HUES6 (cell line): ENCODE results near the gene TAF8.

Source experiments
- H3K27ac ChIP-seq: 2 replicates; pipeline ENCODE4 v1.7.0; 2013; ENCODE audit warnings: low read depth, mild to moderate bottlenecking, low read length, inconsistent platforms
- H3K27me3 ChIP-seq: 2 replicates; pipeline ENCODE4 v1.6.1; 2013; ENCODE audit warnings: low read length; ENCODE audit not compliant: control insufficient read depth, insufficient read depth
- H3K36me3 ChIP-seq: 2 replicates; pipeline ENCODE4 v1.6.1; 2013; ENCODE audit warnings: low read length; ENCODE audit not compliant: control insufficient read depth, insufficient read depth
- H3K4me1 ChIP-seq: 2 replicates; pipeline ENCODE4 v1.6.1; 2013; ENCODE audit warnings: low read length; ENCODE audit not compliant: control insufficient read depth, insufficient read depth
- H3K4me3 ChIP-seq: 2 replicates; pipeline ENCODE4 v1.5.1; 2013; ENCODE audit warnings: low read depth, low read length
- H3K9ac ChIP-seq: one replicate; pipeline ENCODE4 v1.6.1; 2013; ENCODE audit warnings: mild to moderate bottlenecking, low read length
- H3K9me3 ChIP-seq: 2 replicates; pipeline ENCODE4 v1.6.1; 2013; ENCODE audit warnings: low read depth, low read length; ENCODE audit not compliant: control insufficient read depth, insufficient read depth

TAF8 gene

DNA sequence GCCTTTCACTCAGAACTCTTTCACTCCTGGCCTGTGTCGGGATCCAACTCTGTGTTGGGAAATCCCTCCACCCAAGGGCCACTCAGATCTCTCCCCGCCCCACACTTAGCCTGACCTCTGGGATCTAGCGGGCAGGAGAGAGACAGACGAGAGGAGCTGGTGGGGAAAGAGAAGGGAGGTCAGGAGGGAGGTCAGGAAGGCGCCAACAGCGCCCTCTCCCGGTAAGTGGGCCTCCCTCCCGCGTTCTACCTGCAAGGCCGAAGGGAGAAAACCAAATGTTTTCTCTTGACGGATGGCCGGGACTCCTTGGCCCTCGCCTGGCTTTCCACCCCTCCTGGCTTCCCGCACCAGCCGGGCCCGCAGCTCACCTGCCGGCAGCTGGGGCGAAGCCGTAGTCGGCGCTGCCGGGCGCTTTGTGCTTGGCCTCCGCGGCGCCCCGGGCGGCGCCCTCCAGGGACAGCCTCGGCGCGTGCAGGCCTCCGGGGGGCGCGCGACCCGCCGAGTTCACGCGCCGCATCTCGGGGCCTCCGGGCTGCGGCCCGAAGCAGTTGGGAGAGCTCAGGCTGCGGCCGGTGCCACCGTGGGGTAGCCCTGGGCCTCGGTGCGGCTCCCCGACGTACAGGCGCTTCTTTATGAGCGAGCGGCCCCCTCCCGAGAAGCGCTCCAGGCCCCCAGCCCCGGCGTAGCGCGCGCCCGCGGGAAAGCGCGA is 53.9 kb downstream of the TAF8 start:
- H3K27ac ChIP-seq: peak overlapping the region; percentile 58; the same call in 1 of the 2 replicates
- peak overlapping the region; percentile 70 for H3K9ac ChIP-seq

DNA sequence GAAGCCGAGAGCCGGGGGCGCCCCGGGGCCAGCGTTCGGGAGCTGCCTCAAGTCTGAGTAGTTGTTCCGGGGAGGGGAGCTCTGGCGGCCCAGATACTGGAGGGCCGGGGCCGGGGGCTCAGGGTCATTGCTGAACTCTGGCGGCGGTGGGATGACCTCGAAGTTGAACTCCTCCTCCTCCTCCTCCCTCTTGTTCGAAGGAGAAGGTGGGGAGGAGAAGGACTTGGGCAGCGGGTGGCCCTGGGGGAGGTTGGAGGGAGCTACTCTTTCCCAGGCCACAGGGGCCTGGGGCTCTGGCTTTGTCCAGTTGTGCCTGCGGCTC is 54.4 kb downstream of the TAF8 start:
- no peaks in the 10 kb centered on the region for H3K9me3 ChIP-seq
- H3K9ac ChIP-seq: peak overlapping the region; percentile 70
- no peaks in the 10 kb centered on the region for H3K27me3 ChIP-seq
- peaks cover 33% of the 10 kb centered on the region for H3K36me3 ChIP-seq
- peak overlapping the region; percentile 58; the same call in 1 of the 2 replicates for H3K27ac ChIP-seq
- H3K4me1 ChIP-seq: peaks cover 16% of the 10 kb centered on the region
- H3K4me3 ChIP-seq: peak overlapping the region; percentile 61

More for the DNA sequence above, 53.9 kb downstream of the TAF8 start:
- H3K4me3 ChIP-seq: peak overlapping the region; percentile 61
- no peaks in the 10 kb centered on the region for H3K9me3 ChIP-seq
- H3K27me3 ChIP-seq: no peaks in the 10 kb centered on the region
- peaks cover 21% of the 10 kb centered on the region for H3K4me1 ChIP-seq
- H3K36me3 ChIP-seq: peaks cover 28% of the 10 kb centered on the region

DNA sequence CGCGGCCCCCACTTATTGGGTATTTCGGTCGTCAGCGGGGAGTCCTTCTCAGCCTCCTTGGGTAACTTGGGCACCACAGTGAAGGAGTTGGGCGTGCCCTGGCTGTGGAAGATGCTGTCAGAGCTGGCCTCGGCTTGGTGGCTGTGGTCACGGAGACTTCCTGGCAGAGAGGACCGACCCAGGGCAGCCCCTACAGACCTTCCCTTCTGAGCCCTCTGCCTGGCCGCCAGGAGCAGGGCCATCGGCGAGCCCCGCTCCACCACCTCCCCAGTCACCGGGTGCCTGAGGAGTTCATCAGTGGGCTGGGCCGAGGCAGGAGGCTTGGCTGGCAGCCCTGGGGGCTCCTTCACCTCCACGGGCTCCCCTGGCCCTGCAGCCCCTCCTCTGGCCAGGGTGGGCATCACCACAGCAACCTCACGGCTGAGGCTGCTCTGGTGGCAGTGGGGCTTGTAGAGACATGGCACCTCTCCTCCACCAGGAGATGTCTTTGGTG is 54.9 kb downstream of the TAF8 start:
- Histone ChIP-seq H3K4me1 (peaks cover 11% of the 10 kb centered on the region), H3K9ac (no peak overlapping the region), H3K9me3 (no peaks in the 10 kb centered on the region), H3K27ac (no peak overlapping the region), H3K27me3 (no peaks in the 10 kb centered on the region), H3K36me3 (peaks cover 38% of the 10 kb centered on the region), H3K4me3 (peak overlapping the region; percentile 61)

DNA sequence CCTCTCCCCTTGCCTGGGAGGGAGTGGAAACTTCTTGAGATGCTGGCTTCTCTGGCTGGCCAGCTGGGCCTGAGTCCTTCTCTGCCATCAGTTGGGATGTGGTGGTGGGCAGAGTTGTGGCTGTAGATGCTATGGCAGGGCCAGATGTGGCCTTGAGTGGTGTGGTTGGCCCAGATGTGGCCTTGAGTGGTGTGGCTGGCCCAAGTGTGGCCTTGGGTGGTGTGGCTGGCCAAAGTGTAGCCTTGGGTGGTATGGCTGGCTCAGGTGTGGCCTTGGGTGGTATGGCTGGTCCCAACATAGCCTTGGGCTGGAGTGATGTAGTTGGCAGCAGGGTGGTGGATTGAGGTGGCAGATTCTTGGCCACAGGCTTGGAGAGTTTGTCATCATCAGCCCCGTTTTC is 55.4 kb downstream of the TAF8 start:
- no peaks in the 10 kb centered on the region for H3K9me3 ChIP-seq
- no peak overlapping the region for H3K9ac ChIP-seq
- H3K4me1 ChIP-seq: peaks cover 11% of the 10 kb centered on the region
- H3K27ac ChIP-seq: no peak overlapping the region
- peaks cover 43% of the 10 kb centered on the region for H3K36me3 ChIP-seq
- no peaks in the 10 kb centered on the region for H3K27me3 ChIP-seq
- H3K4me3 ChIP-seq: no peak overlapping the region

DNA sequence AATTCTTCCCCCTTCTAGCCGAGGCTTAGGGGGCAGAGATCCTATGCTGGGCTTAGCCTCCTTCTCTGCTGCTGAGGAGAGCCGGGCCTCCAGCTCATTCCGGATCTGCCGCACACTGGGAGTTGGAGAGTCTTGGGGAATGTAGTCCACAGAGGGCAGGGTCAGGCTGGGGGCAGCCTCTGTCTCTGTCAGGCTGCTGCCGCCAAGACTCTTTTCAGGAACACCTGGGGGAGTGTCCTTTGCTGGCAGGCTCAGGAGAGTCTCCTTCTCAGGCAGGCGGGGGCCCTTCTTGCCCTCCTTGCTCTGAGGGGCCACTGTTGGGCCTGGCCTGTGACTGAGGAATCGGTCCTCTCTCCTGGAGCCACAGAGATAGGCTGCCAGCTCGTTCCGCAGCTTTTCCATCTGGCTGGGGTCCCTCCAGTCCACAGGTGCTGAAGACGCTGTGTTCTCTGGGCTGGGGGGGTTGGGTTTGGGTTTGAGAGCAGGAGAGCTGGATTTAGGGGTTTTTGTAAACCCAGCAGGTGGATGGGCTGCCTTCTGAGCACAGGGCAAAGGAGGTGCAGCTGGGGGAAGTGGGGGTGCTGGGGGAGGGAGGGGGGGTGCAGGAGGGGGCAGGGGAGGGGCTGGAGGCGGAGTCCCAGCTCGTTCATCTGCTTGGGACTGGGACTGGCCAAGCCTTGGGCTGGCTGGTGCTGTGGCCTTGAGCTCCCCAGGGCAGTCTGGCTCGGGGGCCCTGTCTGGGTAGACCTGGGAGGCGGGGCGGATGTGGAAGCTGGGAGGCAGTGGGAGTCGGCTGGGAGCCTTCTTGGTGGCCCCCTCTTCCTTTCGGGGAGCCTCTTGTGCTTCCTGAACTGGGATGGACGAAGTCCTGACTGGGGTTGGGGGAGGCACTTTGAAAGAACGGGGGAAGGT is 56.0 kb downstream of the TAF8 start:
- no peak overlapping the region for H3K27ac ChIP-seq
- H3K27me3 ChIP-seq: no peaks in the 10 kb centered on the region
- no peak overlapping the region for H3K4me3 ChIP-seq
- peaks cover 11% of the 10 kb centered on the region for H3K4me1 ChIP-seq
- peaks cover 44% of the 10 kb centered on the region for H3K36me3 ChIP-seq
- no peak overlapping the region for H3K9ac ChIP-seq
- no peaks in the 10 kb centered on the region for H3K9me3 ChIP-seq

DNA sequence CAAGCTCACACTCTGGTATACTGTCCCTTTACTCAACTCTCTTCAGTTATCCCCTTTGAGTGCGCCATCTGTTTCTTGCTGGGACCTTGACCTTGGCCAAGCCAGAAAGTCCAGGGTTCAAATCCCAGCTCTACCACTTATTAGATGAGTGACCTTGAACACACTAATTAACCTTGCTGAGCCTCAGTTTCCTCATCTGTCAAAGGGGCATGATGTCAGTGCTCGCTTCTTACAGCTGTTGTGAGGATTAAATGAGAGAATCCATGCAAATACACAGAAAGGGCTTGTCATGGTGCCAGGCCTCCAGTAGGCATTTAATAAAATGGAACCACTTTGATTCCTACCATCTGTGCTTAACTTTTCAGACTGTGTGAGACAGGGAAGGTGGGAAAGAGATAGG is 57.7 kb downstream of the TAF8 start:
- Histone ChIP-seq H3K36me3 (peaks cover 38% of the 10 kb centered on the region), H3K27me3 (no peaks in the 10 kb centered on the region), H3K4me3 (no peak overlapping the region), H3K4me1 (peaks cover 11% of the 10 kb centered on the region), H3K9me3 (no peaks in the 10 kb centered on the region), H3K9ac (no peak overlapping the region), H3K27ac (no peak overlapping the region)

DNA sequence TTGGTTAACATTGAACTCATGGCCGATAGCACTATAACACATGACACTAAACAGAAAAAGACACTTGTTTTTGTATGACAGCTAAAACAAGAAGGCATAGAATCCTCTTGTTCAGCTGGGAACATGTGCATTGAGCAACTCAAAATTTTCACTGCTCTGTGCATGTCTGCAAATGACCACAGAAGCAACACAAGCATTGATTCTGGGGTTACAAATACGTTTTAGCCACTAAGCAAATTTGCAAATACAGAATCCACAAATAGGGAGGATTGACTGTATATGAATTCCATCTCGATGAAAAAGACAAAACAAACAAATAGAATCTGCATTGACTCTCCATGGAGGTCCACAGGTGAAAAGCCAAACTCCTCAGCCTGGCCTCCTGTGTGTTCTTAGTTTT is 60.4 kb downstream of the TAF8 start:
- H3K9ac ChIP-seq: no peak overlapping the region
- no peaks in the 10 kb centered on the region for H3K4me1 ChIP-seq
- H3K36me3 ChIP-seq: peaks cover 32% of the 10 kb centered on the region
- H3K27me3 ChIP-seq: no peaks in the 10 kb centered on the region
- no peaks in the 10 kb centered on the region for H3K9me3 ChIP-seq
- H3K27ac ChIP-seq: no peak overlapping the region
- H3K4me3 ChIP-seq: no peak overlapping the region

DNA sequence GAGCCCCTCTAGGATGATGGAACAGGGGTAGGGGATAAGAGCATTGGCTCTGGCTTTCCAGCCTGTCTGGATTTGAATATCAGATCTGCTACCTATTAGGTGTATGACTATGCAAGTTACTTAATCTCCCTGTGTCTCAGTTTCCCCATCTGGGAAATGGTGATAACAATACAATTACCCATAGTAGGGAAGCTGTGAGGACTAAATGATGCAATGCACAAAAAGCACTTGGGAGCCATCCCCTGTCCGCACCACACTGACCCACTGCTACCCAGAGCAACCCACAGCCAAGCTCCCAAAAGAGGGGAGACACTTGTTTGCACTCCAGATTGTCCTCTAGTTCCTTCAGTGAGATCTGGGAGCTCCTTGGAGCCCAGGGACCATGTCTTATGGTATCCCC is 62.0 kb downstream of the TAF8 start:
- H3K9me3 ChIP-seq: no peaks in the 10 kb centered on the region
- no peaks in the 10 kb centered on the region for H3K27me3 ChIP-seq
- H3K27ac ChIP-seq: no peak overlapping the region
- no peak overlapping the region for H3K9ac ChIP-seq
- no peaks in the 10 kb centered on the region for H3K4me1 ChIP-seq
- H3K36me3 ChIP-seq: peaks cover 28% of the 10 kb centered on the region
- H3K4me3 ChIP-seq: no peak overlapping the region

DNA sequence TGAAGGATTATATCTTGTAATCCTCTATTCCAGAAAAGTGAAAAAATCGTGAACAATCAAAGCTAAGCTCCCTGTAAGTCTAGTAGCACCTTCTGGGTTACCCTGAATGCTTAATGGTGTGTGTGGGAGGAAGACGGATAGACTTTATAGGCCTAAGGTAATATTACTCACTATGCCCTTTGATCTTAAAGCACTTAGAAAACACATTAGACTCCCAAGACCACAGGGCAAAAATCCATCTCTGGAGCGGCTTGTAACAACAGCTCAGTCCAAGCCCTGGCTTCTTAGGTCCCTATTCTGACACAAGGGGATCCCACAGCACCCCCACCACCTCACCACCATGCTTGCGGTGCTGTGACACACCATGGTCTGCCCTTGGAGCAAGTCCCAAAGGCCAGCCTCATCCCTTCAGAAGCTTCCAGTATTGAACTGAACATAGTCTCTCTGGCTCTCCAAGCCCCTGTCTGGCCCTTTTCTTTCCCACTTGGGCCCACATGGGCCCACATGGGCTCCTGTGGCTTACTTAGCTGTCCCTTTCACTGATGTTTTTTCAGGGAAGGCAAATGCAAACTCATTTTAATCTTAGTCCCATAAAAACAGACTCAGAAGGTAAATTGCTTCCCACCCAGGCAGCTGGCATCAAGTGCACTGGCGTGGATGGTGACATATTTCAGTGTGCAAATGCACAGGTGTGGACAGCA is 63.8 kb downstream of the TAF8 start:
- Histone ChIP-seq H3K27me3 (no peaks in the 10 kb centered on the region), H3K4me1 (no peaks in the 10 kb centered on the region), H3K4me3 (no peak overlapping the region), H3K27ac (no peak overlapping the region), H3K9me3 (no peaks in the 10 kb centered on the region), H3K9ac (no peak overlapping the region), H3K36me3 (peaks cover 15% of the 10 kb centered on the region)

DNA sequence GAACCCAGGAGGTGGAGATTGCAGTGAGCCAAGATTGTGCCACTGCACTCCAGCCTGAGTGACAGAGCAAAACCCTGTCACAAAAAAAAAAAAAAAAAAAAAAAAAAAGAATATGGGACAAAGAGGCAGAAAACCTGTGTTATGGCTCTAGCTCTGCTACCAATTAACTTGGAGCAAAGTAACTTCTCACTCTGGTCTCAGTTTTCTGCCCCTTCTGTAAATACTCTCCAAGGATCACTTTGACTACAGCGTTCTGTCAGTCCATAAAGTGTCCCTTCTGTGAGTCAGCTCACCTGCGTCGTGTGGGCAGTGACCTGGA is 67.5 kb downstream of the TAF8 start:
- no peak overlapping the region for H3K9ac ChIP-seq
- H3K9me3 ChIP-seq: no peaks in the 10 kb centered on the region
- no peaks in the 10 kb centered on the region for H3K4me1 ChIP-seq
- H3K36me3 ChIP-seq: peaks cover 12% of the 10 kb centered on the region; the same call in 1 of the 2 replicates
- no peak overlapping the region for H3K4me3 ChIP-seq
- no peak overlapping the region for H3K27ac ChIP-seq
- H3K27me3 ChIP-seq: no peaks in the 10 kb centered on the region
